Fibroblast of lung (primary cell): ENCODE measurements around the gene CALCOCO2. TPM values are rescaled to one million over a fixed set of nuclear protein-coding genes. Genes with fewer than 3 reads are reported as not detected.
A peak's percentile ranks its signal among the peaks of the same experiment; 100 is the strongest.

Experiments used
- DNase-seq, 2 donors: peaks; one replicate each; pipeline versions ENCODE4 v3.0.0 to v3.0.0-alpha.2; 2010; ENCODE audit warnings: low read depth in 2 of 2
- H2AFZ ChIP-seq: 2 replicates; pipeline ENCODE4 v1.5.1; 2012; ENCODE audit warnings: low read length, control low read depth, inconsistent platforms
- H3K27ac ChIP-seq: 2 replicates; pipeline ENCODE4 v1.5.1; 2011; ENCODE audit warnings: low read length, control low read depth; ENCODE audit not compliant: insufficient read depth
- H3K27me3 ChIP-seq: 2 replicates; pipeline ENCODE4 v1.5.1; 2011; ENCODE audit warnings: mild to moderate bottlenecking, low read length; ENCODE audit not compliant: control insufficient read depth, insufficient read depth
- H3K36me3 ChIP-seq: 2 replicates; pipeline ENCODE4 v1.5.1; 2011; ENCODE audit warnings: low read length; ENCODE audit not compliant: control insufficient read depth, insufficient read depth
- H3K4me1 ChIP-seq: 2 replicates; pipeline ENCODE4 v1.5.1; 2011; ENCODE audit warnings: low read length; ENCODE audit not compliant: control insufficient read depth, insufficient read depth; ENCODE audit errors: extremely low read depth
- H3K4me2 ChIP-seq: 2 replicates; pipeline ENCODE4 v1.5.1; 2011; ENCODE audit warnings: low read length, control low read depth; ENCODE audit not compliant: insufficient read depth; ENCODE audit errors: extremely low read depth
- H3K4me3 ChIP-seq, 4 experiments: fragments of 200-600 bp in 1 of 4; sonication (generic) in 1 of 4; replicated peaks in 1 of 4; 2 replicates each; pipeline ENCODE4 v1.5.1; 2011 to 2016; ENCODE audit warnings: low read length in 4 of 4, low read depth in 3 of 4, mild to moderate bottlenecking in 3 of 4, control low read depth in 2 of 4, inconsistent platforms in 1 of 4, mixed read lengths in 1 of 4; ENCODE audit not compliant: insufficient read depth in 1 of 4; ENCODE audit errors: control extremely low read depth in 1 of 4
- H3K79me2 ChIP-seq: 2 replicates; pipeline ENCODE4 v1.5.1; 2012; ENCODE audit warnings: mild to moderate bottlenecking, low read length, inconsistent platforms; ENCODE audit not compliant: control insufficient read depth, insufficient read depth
- H3K9ac ChIP-seq: 2 replicates; pipeline ENCODE4 v1.5.1; 2011; ENCODE audit warnings: mild to moderate bottlenecking, low read length, control low read depth; ENCODE audit not compliant: insufficient read depth
- H3K9me3 ChIP-seq: 2 replicates; pipeline ENCODE4 v1.5.1; 2012; ENCODE audit warnings: low read depth, low read length; ENCODE audit not compliant: control insufficient read depth, insufficient read depth
- H4K20me1 ChIP-seq: 2 replicates; pipeline ENCODE4 v1.5.1; 2011; ENCODE audit warnings: low read length; ENCODE audit not compliant: control insufficient read depth, insufficient read depth; ENCODE audit errors: extremely low read depth
- EZH2 ChIP-seq: IDR thresholded peaks from 2 replicates; pipeline ENCODE4 v1.5.1; 2012; ENCODE audit warnings: low read length, control low read depth, mild to moderate bottlenecking; ENCODE audit errors: missing control alignments
- polyA plus RNA-seq, 2 donors: library from polyadenylated mRNA; depleted of rRNA in 1 of 2; stranded (reverse) in 1 of 2; unstranded in 1 of 2; fragments of >200 nt; gene quantifications; 2 replicates each; pipeline ENCODE4 v1.2.1, GENCODE V29; 2011 to 2012; ENCODE audit warnings: missing spikeins in 1 of 2
- total RNA-seq: library from RNA; depleted of rRNA; stranded (reverse); fragments of >200 nt; gene quantifications from 2 replicates; pipeline ENCODE4 v1.2.1, GENCODE V29; 2014
- TF ChIP-seq, protein P1 (sequence below), 2 donors: IDR thresholded peaks in 1 of 2; conservative IDR thresholded peaks in 1 of 2; 1 replicate in 1 of 2; 2 replicates in 1 of 2; pipeline ENCODE4 v1.5.1; 2011 to 2012; ENCODE audit warnings: low read length in 2 of 2, control low read depth in 1 of 2, inconsistent platforms in 1 of 2, low read depth in 1 of 2, mild to moderate bottlenecking in 1 of 2

Gene CALCOCO2
- total and polyA plus RNA-seq, 2 donors (not counting 1 experiment from before 2014, with no cell fraction given), result 65.1 to 164 TPM

DNA sequence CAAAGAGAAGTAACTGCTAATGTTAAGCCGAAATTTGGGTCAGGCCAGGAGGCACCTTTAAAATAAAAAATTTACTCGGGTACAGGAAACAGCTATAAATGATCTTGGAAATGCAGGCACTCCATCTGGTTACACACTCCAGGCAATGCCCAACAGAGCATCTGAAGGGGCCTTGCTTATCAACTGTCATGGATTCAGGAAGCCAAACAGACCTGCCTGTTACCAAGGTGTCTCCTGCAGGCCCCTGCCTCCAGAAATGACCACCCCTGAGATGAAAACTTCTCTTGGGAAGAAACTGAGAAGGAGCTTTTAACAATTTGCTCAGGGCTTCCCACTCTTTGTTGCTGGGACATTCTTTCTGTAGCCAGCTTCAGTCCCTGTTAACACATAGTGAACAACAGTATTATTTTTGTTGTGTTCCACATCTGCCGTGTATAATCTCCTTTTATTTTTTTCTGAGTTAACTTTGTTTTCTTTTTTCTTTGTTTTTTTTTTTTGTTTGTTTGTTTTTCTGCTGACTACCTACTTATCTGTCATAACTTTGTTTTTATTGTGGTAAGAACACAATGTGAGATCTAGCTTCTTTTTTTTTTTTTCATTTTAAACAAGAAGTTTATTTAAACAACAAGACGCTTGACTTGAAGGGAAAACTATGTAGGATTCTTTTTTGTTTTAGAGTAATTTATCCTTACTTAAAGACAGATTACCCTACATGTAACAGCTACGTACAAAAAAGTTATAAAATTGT is 43.0 kb downstream of the CALCOCO2 start:
- Histone ChIP-seq H3K27ac (no peak overlapping the region), H3K4me3 (no peak overlapping the region), H3K79me2 (no peaks in the 10 kb centered on the region), H2AFZ (no peak overlapping the region), H3K9me3 (no peaks in the 10 kb centered on the region), H3K36me3 (no peaks in the 10 kb centered on the region), H4K20me1 (no peaks in the 10 kb centered on the region), H3K9ac (no peak overlapping the region), H3K4me2 (no peak overlapping the region), H3K27me3 (no peaks in the 10 kb centered on the region), H3K4me1 (no peaks in the 10 kb centered on the region)
- TF ChIP-seq, protein P1, sequence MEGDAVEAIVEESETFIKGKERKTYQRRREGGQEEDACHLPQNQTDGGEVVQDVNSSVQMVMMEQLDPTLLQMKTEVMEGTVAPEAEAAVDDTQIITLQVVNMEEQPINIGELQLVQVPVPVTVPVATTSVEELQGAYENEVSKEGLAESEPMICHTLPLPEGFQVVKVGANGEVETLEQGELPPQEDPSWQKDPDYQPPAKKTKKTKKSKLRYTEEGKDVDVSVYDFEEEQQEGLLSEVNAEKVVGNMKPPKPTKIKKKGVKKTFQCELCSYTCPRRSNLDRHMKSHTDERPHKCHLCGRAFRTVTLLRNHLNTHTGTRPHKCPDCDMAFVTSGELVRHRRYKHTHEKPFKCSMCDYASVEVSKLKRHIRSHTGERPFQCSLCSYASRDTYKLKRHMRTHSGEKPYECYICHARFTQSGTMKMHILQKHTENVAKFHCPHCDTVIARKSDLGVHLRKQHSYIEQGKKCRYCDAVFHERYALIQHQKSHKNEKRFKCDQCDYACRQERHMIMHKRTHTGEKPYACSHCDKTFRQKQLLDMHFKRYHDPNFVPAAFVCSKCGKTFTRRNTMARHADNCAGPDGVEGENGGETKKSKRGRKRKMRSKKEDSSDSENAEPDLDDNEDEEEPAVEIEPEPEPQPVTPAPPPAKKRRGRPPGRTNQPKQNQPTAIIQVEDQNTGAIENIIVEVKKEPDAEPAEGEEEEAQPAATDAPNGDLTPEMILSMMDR (conservative IDR thresholded peaks at IDR 0.05 in 1 of 2, IDR thresholded peaks at IDR 0.05 in 1 of 2; ENCODE audit: low read depth in 1 of 2, low read length in 2 of 2), result no peak
- TF ChIP-seq EZH2, result no peak
- no peak for DNase-seq

DNA sequence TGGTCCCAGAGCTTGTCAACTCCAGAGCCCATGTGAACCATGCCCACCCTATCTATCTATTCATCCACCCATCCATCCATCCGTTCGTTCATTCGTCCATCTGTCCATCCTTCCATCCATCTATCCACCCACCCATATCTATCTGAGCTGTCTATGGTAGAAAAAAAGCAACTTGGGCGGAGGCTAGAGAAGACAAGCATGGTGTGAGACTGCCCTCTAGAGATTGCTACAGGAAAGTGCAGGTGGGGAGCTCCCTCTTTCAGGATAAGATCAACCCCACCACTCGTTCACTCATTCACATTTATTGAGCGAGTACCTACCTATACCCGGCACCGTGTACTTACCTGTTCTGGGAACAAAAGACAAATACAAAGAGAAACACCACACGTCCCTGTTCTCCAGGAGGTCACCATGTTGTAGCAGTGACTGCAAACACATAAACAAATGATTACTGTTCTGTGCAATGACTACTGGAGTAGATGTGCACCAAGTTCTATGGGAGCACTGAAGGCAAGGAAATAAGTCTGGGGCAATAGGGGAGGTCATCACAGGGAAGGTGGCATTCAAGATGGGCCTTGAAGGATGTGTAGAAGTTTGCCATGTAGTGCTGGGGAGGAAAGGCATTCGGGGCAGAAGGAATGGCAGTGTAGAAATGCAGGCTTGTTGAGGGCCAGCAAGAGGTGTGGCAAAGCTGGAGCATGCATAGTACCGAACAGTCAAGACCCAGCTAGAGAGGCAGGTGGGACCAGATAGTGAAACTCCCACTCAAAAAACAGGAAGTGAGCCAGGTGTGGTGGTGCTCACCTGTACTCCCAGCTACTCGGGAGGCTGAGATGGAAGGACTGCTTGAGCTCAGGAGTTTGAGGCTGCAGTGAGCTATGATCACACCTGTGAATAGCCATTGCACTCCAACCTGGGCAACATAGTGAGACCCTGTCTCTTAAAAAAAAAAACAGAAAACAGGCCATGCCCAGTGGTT is 48.4 kb downstream of the CALCOCO2 start:
- Histone ChIP-seq H3K36me3 (no peaks in the 10 kb centered on the region), H3K4me3 (no peak overlapping the region), H3K27ac (no peak overlapping the region), H3K9ac (no peak overlapping the region), H3K79me2 (no peaks in the 10 kb centered on the region), H2AFZ (no peak overlapping the region), H3K4me2 (no peak overlapping the region), H4K20me1 (no peaks in the 10 kb centered on the region), H3K9me3 (no peaks in the 10 kb centered on the region), H3K27me3 (no peaks in the 10 kb centered on the region), H3K4me1 (no peaks in the 10 kb centered on the region)
- peak; percentile 41 to 75 for DNase-seq
- TF ChIP-seq, protein P1 (conservative IDR thresholded peaks at IDR 0.05 in 1 of 2, IDR thresholded peaks at IDR 0.05 in 1 of 2; ENCODE audit: low read depth in 1 of 2, low read length in 2 of 2), result peak; percentile 96 to 99
- no peak for TF ChIP-seq EZH2

DNA sequence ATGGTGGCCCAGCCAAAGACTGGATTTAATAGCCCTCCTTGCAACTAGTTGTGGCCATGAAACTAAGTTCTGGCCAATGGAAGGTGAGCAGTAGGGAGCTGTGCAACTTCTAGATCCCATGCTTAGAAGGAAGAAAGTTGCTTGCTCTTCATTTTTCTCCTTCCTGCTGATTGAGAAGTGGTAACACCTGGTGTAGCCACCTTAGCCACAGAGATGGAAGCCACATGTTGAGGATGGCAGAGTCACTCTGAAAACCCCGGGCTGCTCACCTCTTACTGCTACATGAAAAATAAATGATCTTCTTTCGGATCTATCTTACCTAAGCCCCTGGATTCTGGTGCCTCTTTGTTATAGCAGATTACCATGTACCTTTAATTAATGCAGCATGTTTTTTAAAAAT is 51.4 kb downstream of the CALCOCO2 start:
- H4K20me1 ChIP-seq, result no peaks in the 10 kb centered on the region
- H3K4me3 ChIP-seq, result no peak overlapping the region
- no peaks in the 10 kb centered on the region for H3K36me3 ChIP-seq
- H3K27ac ChIP-seq, result no peak overlapping the region
- H3K79me2 ChIP-seq, result no peaks in the 10 kb centered on the region
- H3K27me3 ChIP-seq, result no peaks in the 10 kb centered on the region
- no peaks in the 10 kb centered on the region for H3K4me1 ChIP-seq
- no peak overlapping the region for H2AFZ ChIP-seq
- no peak overlapping the region for H3K9ac ChIP-seq
- no peak for DNase-seq
- H3K4me2 ChIP-seq, result no peak overlapping the region
- no peaks in the 10 kb centered on the region for H3K9me3 ChIP-seq
- no peak for TF ChIP-seq EZH2
- TF ChIP-seq, protein P1 (conservative IDR thresholded peaks at IDR 0.05 in 1 of 2, IDR thresholded peaks at IDR 0.05 in 1 of 2; ENCODE audit: low read depth in 1 of 2, low read length in 2 of 2), result no peak
